IMR-90 (cell line): ENCODE measurements around the gene CTBP2. TPM values are rescaled to one million over a fixed set of nuclear protein-coding genes. Genes with fewer than 3 reads are reported as not detected.

Source experiments
- ATAC-seq: fragments of 200-7000 bp; cut with Tn5 transposase; 2 replicates; pipeline ENCODE4 v1.9.1; 2020; ENCODE audit warnings: low read depth, mild to moderate bottlenecking, moderate library complexity
- BruUV-seq: library from RNA; stranded (reverse); fragments of 400-500 nt; replicated peaks from 2 replicates; lab custom pipeline; 2021; lab: Mats Ljungman, UMichigan
- CTCF ChIA-PET: fragments of 300-600 bp; formaldehyde crosslinking; extraction: SDS; loops from one replicate; lab custom pipeline; 2021; ENCODE audit warnings: antibody characterized with exemption; lab: Yijun Ruan, JAX
- POLR2A ChIA-PET: fragments of 300-600 bp; sonication (Branson Sonifier 250); formaldehyde crosslinking; loops from one replicate; lab custom pipeline; 2022; ENCODE audit warnings: antibody characterized with exemption; ENCODE audit not compliant: unreplicated experiment; lab: Charles Lee
- DNase-seq: peaks from one replicate; pipeline ENCODE4 v3.0.0; 2013
- H2AFZ ChIP-seq: replicated peaks from 2 replicates; pipeline ENCODE3; 2013; ENCODE audit warnings: low read length, mild to moderate bottlenecking; ENCODE audit not compliant: poor library complexity
- H2AK5ac ChIP-seq: 2 replicates; pipeline ENCODE4 v1.6.1; 2013; ENCODE audit warnings: low read depth, low read length, inconsistent platforms
- H2AK9ac ChIP-seq: replicated peaks from 2 replicates; pipeline ENCODE3; 2013; ENCODE audit warnings: mild to moderate bottlenecking, low read depth, low read length, moderate library complexity; ENCODE audit not compliant: poor library complexity
- H2BK120ac ChIP-seq: 2 replicates; pipeline ENCODE4 v1.6.1; 2013; ENCODE audit warnings: low read depth, low read length, inconsistent platforms
- H2BK15ac ChIP-seq: 3 replicates; pipeline ENCODE4 v1.6.1; 2013; ENCODE audit warnings: low read depth, low read length, inconsistent platforms
- H2BK20ac ChIP-seq: 2 replicates; pipeline ENCODE4 v1.6.1; 2013; ENCODE audit warnings: low read depth, mild to moderate bottlenecking, inconsistent platforms, low read length, moderate library complexity
- H2BK5ac ChIP-seq: 2 replicates; pipeline ENCODE4 v1.6.1; 2013; ENCODE audit warnings: mild to moderate bottlenecking, low read depth, low read length, inconsistent platforms; ENCODE audit not compliant: poor library complexity, severe bottlenecking
- H3K14ac ChIP-seq: replicated peaks from 2 replicates; pipeline ENCODE4 v1.6.1; 2013; ENCODE audit warnings: low read depth, low read length, inconsistent platforms
- H3K18ac ChIP-seq: 2 replicates; pipeline ENCODE4 v1.6.1; 2013; ENCODE audit warnings: low read depth, low read length, control low read depth
- H3K23ac ChIP-seq: 2 replicates; pipeline ENCODE4 v1.6.1; 2013; ENCODE audit warnings: low read depth, low read length, inconsistent platforms
- H3K27ac ChIP-seq: 2 replicates; pipeline ENCODE4 v1.5.1; 2013; ENCODE audit warnings: mild to moderate bottlenecking, control low read depth, low read length; ENCODE audit not compliant: insufficient read depth
- H3K27me3 ChIP-seq: 2 replicates; pipeline ENCODE4 v1.6.1; 2013; ENCODE audit warnings: low read length; ENCODE audit not compliant: control insufficient read depth, insufficient read depth
- H3K36me3 ChIP-seq: 2 replicates; pipeline ENCODE4 v1.6.1; 2013; ENCODE audit warnings: low read length, mixed read lengths; ENCODE audit not compliant: control insufficient read depth, insufficient read depth
- H3K4ac ChIP-seq: 2 replicates; pipeline ENCODE4 v1.6.1; 2013; ENCODE audit warnings: low read depth, low read length, inconsistent platforms
- H3K4me1 ChIP-seq: 2 replicates; pipeline ENCODE4 v1.6.1; 2013; ENCODE audit warnings: low read length, mixed read lengths; ENCODE audit not compliant: control insufficient read depth, insufficient read depth
- H3K4me2 ChIP-seq: 2 replicates; pipeline ENCODE4 v1.6.1; 2013; ENCODE audit warnings: low read depth, mild to moderate bottlenecking, control low read depth, low read length, moderate library complexity
- H3K4me3 ChIP-seq: 2 replicates; pipeline ENCODE4 v1.5.1; 2013; ENCODE audit warnings: low read depth, mild to moderate bottlenecking, control low read depth, low read length, moderate library complexity; ENCODE audit not compliant: insufficient read depth
- H3K56ac ChIP-seq: 2 replicates; pipeline ENCODE4 v1.6.1; 2013; ENCODE audit warnings: low read length, inconsistent platforms; ENCODE audit not compliant: insufficient read depth; ENCODE audit errors: extremely low read depth
- H3K79me1 ChIP-seq, 2 experiments: 2 replicates each; pipeline ENCODE4 v1.6.1; 2013; ENCODE audit warnings: low read length in 2 of 2, inconsistent platforms in 1 of 2, low read depth in 1 of 2
- H3K9ac ChIP-seq: 2 replicates; pipeline ENCODE4 v1.6.1; 2013; ENCODE audit warnings: low read depth, low read length, control low read depth
- H3K9me1 ChIP-seq: 2 replicates; pipeline ENCODE4 v1.6.1; 2013; ENCODE audit warnings: low read length, inconsistent platforms; ENCODE audit not compliant: insufficient read depth
- H3K9me3 ChIP-seq: 2 replicates; pipeline ENCODE4 v1.6.1; 2013; ENCODE audit warnings: low read length; ENCODE audit not compliant: control insufficient read depth, insufficient read depth
- H4K20me1 ChIP-seq: 2 replicates; pipeline ENCODE4 v1.6.1; 2013; ENCODE audit warnings: low read length, inconsistent platforms; ENCODE audit not compliant: insufficient read depth
- H4K5ac ChIP-seq: 2 replicates; pipeline ENCODE4 v1.6.1; 2013; ENCODE audit warnings: mild to moderate bottlenecking, low read depth, low read length, control low read depth
- H4K8ac ChIP-seq, 2 experiments: 2 replicates each; pipeline ENCODE4 v1.6.1; 2013; ENCODE audit warnings: low read depth in 2 of 2, low read length in 2 of 2, control low read depth in 1 of 2, inconsistent platforms in 1 of 2
- H4K91ac ChIP-seq: 2 replicates; pipeline ENCODE4 v1.6.1; 2013; ENCODE audit warnings: low read depth, low read length, inconsistent platforms; ENCODE audit not compliant: insufficient read depth
- BHLHE40 ChIP-seq: fragments of 150-350 bp; IDR thresholded peaks from 2 replicates; pipeline ENCODE4 v1.6.1; 2016; ENCODE audit warnings: mild to moderate bottlenecking, low read depth, low read length
- CTCF ChIP-seq: conservative IDR thresholded peaks from 2 replicates; pipeline ENCODE4 v1.5.1; 2012; ENCODE audit warnings: mild to moderate bottlenecking, low read depth, low read length, improper control_type of control experiment
- ELK1 ChIP-seq: fragments of 150-350 bp; IDR thresholded peaks from 2 replicates; pipeline ENCODE4 v1.6.1; 2016; ENCODE audit warnings: low read depth, mild to moderate bottlenecking, low read length, moderate library complexity, borderline replicate concordance
- FOS ChIP-seq: fragments of 150-350 bp; IDR thresholded peaks from 2 replicates; pipeline ENCODE4 v1.6.1; 2016; ENCODE audit warnings: low read depth, low read length
- MAFK ChIP-seq: IDR thresholded peaks from 2 replicates; pipeline ENCODE4 v1.6.1; 2012; ENCODE audit warnings: low read depth, low read length, improper control_type of control experiment
- MAZ ChIP-seq: IDR thresholded peaks from 2 replicates; pipeline ENCODE4 v1.6.1; 2012; ENCODE audit warnings: low read depth, mild to moderate bottlenecking, low read length, improper control_type of control experiment, moderate library complexity, borderline replicate concordance
- MXI1 ChIP-seq: IDR thresholded peaks from 2 replicates; pipeline ENCODE4 v1.6.1; 2012; ENCODE audit warnings: low read depth, mild to moderate bottlenecking, low read length, moderate library complexity, borderline replicate concordance
- POLR2A ChIP-seq: IDR thresholded peaks from 2 replicates; pipeline ENCODE4 v1.6.1; 2012; ENCODE audit warnings: mild to moderate bottlenecking, low read depth, low read length
- RAD21 ChIP-seq: IDR thresholded peaks from 2 replicates; pipeline ENCODE4 v1.6.1; 2012; ENCODE audit warnings: low read length, improper control_type of control experiment
- RCOR1 ChIP-seq: IDR thresholded peaks from 2 replicates; pipeline ENCODE4 v1.6.1; 2012; ENCODE audit warnings: mild to moderate bottlenecking, low read length, improper control_type of control experiment; ENCODE audit not compliant: insufficient replicate concordance
- RFX5 ChIP-seq: IDR thresholded peaks from 2 replicates; pipeline ENCODE4 v1.8.0; 2012; ENCODE audit warnings: low read depth, mild to moderate bottlenecking, low read length, moderate library complexity
- WGBS, 2 experiments: methylation state at CpG; one replicate each; pipeline versions ENCODE4 v1.1.5 to v1.1.7; 2013; ENCODE audit warnings: missing lambda C conversion rate in 2 of 2; ENCODE audit not compliant: insufficient read length in 1 of 2; ENCODE audit errors: extremely low coverage in 2 of 2; 5-methylcytosine and 5-hydroxymethylcytosine counted together
- dilution Hi-C: fragments of 300-500 bp; cut with HindIII; formaldehyde crosslinking; loops from one replicate; pipeline ENCODE4 v1.14.3; 2018; ENCODE audit warnings: low sequenced_read_pairs; ENCODE audit not compliant: unreplicated experiment
- in situ Hi-C: fragments of 300-500 bp; cut with MboI; formaldehyde crosslinking; loops from 3 replicates; pipeline ENCODE4 v1.14.3; 2019; ENCODE audit warnings: low sequenced_read_pairs, inconsistent platforms, mixed read lengths
- intact Hi-C: fragments of 100-400 bp; cut with micrococcal nuclease; formaldehyde crosslinking; loops from 2 replicates; pipeline ENCODE4 v1.10.0; 2022
- polyA plus RNA-seq, 3 experiments: library from polyadenylated mRNA; depleted of rRNA; stranded (reverse); fragments of >200 nt; gene quantifications; 2 replicates each; pipeline ENCODE4 v1.2.3, GENCODE V29; 2012; ENCODE audit warnings: low replicate concordance in 1 of 3
- total RNA-seq: library from RNA; depleted of rRNA; stranded (reverse); fragments of >200 nt; gene quantifications from 2 replicates; pipeline ENCODE4 v1.2.3, GENCODE V29; 2012

Gene CTBP2
- total and polyA plus RNA-seq, 2 of the 4 experiments (the other 2 are of a cell fraction): 81.0 to 86.6 TPM

- DNase-seq (no peak), ATAC-seq (no peak)
- in situ Hi-C loops (no loop called here), dilution Hi-C loops (no loop called here), intact Hi-C loops (no loop called here)
- Histone ChIP-seq H3K14ac (no peak overlapping the region), H3K23ac (peak overlapping the region; percentile 41; the same call in 1 of the 2 replicates), H3K4me1 (peaks cover 10% of the 10 kb centered on the region), H3K27me3 (no peaks in the 10 kb centered on the region), H4K8ac (0 out of 4 replicates have a peak overlapping the region, but pooled peaks of 1 of the 2 experiments have one; percentile 27), H3K56ac (no peak overlapping the region), H3K36me3 (peaks cover 13% of the 10 kb centered on the region), H3K9me3 (no peaks in the 10 kb centered on the region), H3K9ac (no peak overlapping the region), H2AK9ac (no peak overlapping the region), H2BK5ac (no peak overlapping the region), H2BK20ac (no peak overlapping the region), H4K5ac (no peak overlapping the region), H2AK5ac (no peak overlapping the region), H4K20me1 (peaks cover 72% of the 10 kb centered on the region), H3K18ac (no peak overlapping the region), H2AFZ (no peak overlapping the region), H3K79me1 (peaks cover 27 to 74% of the 10 kb centered on the region in 2 experiments), H3K4me2 (peak overlapping the region; percentile 49; the same call in 1 of the 2 replicates), H3K27ac (no peak overlapping the region), H2BK120ac (no peak overlapping the region), H4K91ac (no peak overlapping the region), H3K9me1 (peaks cover 9% of the 10 kb centered on the region), H2BK15ac (no peak overlapping the region), H3K4ac (no peak overlapping the region), H3K4me3 (no peak overlapping the region)
- BruUV-seq: no TSS peak
- ChIA-PET POLR2A (no interaction called here), CTCF (no interaction called here)
- TF ChIP-seq RCOR1 (no peak), BHLHE40 (no peak), ELK1 (no peak), RAD21 (no peak), CTCF (no peak), MAFK (no peak), RFX5 (no peak), MAZ (no peak), MXI1 (no peak), POLR2A (no peak), FOS (no peak)
- WGBS, 2 experiments: 35% methylated on average over 2 of the region's 10 CpGs; no CpG with 5 or more reads in 1 of the 2 experiments
These were observed 204.5 kb downstream of the CTBP2 start for GRCh38 chr10:124955868-124956267.
